ENCODE data around the gene NTRK3.

NTRK3 gene

DNA sequence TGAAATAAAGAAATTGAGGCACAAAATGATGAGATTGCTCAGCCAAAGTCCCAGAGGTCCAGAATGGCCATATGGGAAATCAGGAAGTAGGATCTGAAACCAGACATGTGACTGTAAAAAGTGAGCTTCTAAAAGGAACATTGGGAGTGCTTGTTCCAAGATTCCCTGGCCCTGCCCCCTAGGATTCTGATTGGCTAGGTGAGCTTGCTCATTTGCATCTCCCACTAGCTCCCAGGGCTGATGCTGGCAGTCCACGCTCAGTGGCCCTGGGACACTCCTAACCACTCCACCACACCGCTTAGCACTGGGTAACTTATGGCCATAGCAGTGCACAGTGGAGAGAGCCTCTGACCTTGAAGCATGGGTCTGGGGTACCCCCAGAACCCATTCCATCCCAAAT lies 326.7 kb downstream of the NTRK3 start:
- no peak for DNase-seq

DNA sequence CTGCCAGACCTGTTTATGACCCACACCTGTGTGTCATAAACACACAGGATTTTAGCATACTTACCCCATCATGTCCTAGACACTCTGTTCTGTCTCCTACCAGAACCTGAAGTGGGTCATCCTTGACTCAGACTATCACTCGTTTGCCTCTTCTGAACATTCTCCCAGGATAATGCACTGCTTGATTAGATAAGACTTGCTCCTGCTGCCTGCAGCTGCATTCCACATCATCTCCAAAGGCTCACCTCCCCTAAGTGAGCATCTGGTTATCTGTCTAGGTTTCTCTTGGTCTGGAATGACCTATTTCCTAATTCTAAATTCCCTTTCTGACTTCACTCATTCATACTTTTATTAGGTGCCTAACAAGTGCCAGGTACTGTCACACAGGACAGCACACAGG lies 332.1 kb downstream of the NTRK3 start:
- DNase-seq: no peak

DNA sequence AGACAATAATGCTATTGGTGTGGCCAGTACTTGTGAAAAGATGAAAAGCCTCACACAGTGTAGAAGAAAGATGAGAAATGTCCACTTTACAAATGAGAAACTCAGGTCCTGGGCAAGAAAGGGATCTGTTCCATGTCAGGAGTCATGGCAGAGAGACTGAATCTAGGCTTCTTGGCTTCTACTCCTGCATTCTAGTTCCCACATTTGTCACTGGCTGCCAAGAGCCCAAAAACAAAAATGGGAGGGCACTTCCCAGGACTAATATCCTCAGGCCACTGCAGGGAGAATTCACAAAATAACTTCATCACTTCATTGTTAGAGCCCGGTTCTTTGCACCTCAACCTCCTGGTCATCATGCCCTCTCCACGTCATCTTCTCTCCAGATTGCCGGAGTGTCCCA lies 337.5 kb downstream of the NTRK3 start:
- DNase-seq: no peak

DNA sequence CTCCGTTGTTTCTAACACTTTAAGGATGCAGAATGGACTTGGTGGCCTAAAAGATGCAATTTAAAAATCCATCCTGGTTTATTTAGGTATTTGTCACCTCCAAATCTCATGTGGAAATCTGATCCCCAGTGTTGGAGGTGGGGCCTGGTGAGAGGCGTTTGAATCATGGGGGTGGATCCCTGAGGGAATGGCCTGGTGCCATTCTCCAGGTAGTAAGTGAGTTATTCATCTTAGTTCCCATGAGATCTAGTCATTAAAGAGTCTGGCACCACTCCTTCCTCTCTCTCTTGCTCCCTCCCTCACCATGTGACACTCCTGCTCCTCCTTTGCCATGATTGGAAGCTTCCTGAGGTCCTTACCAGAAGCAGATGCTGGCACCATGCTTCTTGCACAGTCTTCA lies 339.1 kb downstream of the NTRK3 start:
- no peak for DNase-seq

DNA sequence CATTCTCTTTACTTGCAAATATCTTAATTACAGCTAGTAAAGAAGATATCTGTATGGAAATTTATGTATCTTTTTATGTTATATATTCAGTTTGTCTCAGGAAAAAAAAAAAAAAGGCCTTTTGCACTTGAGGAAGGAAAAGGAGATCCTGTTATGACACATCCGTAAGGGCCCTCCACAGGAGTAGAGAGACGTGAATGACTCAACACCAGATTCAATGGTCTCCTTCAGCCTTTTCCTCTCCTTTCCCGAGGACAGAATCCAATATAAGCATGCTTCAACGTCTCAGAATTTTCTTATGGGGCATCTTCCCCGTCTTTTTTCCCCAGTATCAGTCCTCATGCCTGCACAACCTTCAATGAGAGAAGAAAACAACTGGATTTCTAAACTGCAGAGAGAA lies 340.3 kb downstream of the NTRK3 start:
- DNase-seq: no peak

DNA sequence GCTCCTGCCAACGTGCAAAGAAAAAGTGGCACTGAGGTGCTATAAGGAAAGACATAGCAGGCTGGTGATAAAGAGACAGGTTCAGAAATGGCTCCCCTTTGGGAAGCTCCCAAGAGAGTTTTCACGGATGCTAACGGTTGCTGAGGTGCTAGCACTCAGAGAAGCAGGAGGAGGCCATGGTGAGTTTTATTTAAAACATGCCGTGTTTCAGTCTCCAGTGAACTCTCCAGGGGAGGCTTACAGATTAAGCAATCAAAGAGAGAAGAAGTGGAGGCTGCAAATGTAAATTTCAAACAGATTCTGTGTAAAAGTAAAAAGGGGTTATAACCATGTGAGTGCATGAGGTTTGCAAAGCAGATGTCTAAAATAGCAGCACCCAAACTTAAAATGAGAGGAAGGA lies 346.2 kb downstream of the NTRK3 start:
- DNase-seq: no peak

DNA sequence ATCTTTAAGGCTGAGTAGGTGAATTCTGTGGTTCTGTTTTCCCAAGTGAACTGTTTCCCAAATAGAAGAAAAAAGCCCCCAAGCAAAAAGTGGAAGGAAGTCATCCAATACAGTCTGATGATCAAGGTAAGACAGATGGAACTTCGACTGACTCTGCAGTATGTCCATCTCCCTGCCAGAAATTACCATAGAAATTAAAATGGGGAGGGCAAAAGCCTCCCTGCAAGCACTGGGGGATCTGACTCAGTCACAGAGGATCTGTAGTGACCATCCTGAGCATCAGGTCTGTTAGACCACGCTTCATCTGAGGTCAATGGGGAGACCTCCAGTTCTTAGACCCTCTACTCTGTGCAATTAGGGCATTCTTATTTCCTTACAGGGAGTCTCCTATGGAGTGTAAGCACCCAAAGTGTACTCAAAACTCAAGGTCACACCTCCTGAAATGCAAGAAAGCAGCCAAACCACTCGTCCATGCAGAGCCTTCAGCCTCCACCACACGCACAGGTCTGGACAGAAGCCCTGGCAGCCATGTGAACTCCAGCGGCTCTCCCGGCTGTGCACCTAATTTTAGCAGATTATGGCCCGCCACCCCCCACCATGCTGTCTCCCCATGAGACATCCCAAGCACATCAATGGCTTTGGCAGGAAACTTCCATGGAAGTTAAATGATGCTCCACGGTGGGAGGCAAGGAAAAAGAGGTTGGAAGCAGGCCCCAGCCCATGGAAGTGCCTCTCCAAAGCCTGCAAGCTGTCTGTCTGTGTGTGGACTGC lies 348.7 kb downstream of the NTRK3 start:
- DNase-seq: no peak

DNA sequence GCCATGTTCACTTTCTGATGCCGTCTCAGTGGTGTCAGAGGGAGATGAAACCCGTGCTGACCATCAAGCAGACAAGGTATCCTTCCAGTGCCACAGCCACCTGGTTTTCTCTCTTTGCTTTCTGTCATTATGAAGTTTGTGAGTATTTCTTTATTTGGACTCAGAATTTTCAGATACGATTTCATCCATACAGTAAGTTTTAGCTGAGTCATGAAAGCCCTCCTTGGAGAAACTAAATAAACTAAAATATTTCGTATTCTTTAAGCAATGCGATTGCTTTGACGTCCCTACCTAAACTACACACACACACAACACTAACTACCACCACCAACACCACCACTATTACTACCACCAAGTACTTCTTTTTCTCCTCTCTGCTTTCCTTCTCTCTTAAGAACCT lies 350.1 kb downstream of the NTRK3 start:
- DNase-seq: no peak

DNA sequence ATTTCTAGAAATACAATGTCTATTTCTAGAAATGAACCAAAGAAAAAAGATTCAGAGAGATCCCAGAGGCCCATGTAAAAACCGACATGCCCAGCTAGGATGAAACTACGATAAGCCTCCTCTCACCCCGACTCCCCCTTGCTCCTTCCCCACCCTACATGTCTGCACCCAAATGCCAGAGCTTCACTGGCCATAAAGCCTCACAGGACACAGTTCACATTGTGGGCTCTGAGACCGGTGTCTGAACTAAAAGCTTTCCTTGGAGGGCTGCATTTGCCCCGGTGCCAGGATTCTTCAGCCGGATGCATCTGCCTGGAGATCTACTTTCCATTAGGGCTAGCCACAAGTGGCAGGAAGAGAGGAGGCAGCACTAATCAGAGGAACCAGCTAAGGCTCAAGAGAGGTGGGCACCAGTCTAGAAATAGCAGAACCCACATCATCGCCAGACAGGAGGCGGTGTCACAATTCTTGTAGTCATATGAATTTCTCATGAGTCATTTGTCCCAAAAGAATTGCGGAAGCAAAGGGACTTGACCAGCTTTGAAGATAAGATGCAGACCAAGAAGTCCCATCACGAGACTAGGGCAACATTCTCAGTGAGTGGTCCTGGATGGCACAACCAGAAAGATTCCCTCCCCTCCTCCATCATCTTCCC lies 353.6 kb downstream of the NTRK3 start:
- no peak for DNase-seq

DNA sequence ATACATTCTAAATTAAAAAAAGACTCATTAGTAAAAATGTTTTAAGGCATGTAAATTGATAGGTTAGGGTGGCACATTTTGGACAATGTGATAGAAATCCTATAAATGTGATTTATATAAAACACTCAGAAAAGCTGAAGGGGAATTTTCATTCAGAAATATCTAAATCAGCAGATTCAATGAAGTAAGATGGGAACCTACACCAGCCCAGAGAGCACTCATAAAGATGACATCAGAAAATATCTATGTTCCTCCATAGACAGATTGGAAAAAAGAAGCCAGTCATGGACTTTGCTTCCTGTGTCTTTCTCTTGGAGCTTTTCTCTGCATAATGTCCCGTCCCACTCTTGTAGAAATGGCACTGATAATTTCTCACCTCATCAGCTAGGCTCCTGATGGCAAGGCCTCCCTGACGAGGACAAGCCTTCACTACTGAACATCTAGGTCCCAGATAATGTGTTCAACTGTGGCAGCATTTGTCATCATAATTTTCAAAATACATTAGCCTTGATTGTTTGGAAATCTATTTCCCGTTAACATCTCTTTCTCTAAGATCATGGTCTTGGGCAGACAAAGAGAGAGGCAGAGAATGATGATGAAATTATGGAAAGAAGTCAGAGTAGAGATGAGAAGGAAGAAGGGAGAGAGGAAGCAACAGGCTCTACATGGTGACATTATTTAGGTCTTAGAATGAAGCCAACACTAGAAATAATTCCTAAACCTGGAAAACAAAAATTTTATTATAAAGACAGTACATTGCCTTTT lies 354.4 kb downstream of the NTRK3 start:
- DNase-seq: no peak

DNA sequence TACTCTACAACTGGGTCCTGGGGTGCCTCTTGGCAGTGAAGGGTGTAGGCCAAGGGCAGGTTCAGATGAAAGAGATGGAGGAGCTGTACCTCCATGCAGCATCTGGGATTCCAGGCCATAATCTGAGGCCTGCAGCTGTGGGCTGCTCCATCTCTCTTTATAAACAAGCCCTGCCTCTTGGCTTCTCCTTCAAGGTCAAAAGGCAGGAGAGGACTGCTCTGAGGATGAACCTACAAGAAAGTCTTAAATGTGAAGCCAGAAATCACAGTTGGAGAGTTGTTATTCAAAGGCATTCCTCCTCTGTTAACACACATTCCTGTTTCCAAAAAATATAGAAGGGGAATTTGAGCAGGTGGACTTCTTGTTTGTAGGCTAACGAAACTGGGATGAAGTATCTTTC lies 355.5 kb downstream of the NTRK3 start:
- DNase-seq: no peak

DNA sequence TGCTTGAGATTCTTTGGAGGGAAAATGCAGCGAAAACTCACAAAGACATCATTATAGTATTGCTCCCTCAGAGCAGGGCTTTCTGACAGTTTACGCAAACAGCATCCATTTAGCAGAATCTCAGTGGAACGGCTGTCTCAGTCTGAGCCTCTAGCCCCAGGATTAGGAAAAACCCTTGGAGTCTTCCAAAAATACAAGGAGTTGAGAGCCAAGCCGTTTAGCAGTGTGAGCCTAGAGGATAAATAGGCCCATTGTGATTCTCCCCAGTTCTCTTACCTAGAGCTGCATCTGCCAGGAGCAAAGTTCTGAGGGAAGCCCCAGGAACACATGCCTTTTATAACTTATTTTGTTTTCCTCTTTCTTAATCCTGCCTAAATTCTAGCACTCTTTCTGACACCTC lies 359.6 kb downstream of the NTRK3 start:
- no peak for DNase-seq

DNA sequence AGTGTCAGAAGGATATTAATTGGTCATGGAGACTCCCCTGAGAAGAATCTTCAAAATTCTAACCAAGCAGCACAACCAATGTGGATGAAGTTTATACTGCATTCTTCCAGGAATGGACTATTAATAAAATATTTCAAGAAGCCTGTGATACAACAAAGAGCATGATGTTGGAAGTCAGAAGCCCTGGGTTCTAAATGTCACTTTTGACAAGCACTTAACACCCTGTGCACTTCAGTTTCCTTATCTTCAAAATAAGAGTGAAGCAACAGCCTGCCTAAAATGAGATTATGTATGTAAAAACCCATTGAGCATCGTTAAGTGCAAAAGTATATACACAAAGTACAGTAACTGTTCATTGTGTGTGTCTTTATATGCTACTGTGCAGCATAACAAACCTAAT lies 369.4 kb downstream of the NTRK3 start:
- no peak for DNase-seq

DNA sequence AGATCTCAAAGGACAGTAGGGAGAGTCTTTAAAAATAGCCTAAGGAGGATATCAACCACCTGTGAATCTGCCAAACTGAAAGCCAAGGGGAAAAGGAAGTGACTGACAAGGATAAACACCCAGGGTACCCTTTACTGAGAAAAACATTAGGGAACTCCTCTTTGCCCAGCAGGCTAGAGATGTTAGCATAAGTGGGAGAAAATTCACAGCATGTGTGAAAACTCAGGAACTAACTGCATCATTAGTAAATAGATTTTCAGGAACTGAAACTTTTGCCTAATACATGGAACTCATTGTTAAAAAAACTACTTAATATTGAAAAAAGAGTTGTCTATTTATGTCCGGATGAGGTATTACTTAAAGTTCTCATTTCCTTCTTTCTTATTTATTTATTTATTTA lies 375.5 kb downstream of the NTRK3 start:
- no peak for DNase-seq

DNA sequence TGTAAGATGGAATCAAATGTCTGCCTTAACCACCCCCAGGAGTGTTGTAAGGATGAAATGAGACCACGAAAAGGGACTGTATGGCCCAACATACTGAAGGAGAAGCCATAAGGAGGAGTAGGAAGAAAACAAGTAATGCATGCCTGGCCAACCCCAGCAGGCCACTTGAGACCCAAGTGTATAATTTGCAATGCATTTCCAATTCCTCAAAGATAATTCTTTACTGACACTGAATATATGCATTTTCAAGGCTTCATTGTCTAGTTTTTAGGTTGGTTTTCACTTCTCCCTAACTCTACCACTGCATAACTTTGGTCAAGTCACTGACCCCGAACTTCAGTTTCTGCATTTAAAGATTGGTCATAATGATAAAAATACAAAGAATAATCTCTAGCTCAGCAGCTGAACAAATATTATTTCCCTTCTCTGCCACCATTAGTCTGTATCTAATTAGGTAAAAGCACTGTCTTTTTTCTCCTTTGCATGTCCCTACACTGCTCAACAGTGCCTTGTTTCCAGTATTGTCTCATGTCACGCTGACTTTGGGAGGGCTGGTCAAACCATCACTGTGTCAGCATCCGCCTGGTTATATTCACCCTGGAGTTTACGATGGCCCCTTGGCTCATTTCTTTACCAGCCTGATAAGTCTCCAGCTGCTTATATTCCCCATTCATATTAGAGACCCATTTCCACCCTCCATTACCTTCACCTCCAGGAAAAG lies 378.6 kb downstream of the NTRK3 start:
- DNase-seq: no peak

DNA sequence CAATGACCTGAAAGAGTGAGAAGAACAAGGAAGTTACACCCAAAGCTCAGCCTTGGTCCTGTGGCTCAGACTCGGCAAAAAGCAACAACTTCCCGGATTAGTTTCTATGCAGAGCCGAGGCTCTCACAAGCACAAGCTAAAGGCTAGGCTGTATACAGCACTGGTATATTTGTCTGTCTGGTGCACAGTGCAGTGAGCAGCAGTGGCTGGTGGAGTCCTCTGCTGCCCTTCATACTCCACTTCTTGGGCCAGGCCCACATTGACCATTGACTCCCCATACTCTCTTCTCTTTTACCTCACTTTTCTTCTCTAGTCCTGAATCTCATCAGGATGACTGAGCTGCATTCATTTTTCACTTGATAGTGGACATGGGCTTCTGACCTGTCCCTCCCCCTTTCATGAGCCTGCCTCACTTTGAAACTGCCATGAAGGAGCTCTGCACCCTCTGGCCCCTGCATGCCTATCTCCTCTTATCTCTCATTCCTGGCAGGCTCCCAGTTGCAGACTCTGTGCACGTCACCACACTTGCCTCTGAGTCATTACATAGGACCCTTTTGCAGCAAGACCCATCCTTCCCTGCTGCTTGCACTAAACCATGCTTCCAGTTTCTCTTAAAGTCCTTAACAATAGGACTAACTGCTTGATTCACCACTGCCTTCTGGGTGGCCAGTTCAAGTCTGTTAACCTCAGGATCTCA lies 379.3 kb downstream of the NTRK3 start:
- no peak for DNase-seq

DNA sequence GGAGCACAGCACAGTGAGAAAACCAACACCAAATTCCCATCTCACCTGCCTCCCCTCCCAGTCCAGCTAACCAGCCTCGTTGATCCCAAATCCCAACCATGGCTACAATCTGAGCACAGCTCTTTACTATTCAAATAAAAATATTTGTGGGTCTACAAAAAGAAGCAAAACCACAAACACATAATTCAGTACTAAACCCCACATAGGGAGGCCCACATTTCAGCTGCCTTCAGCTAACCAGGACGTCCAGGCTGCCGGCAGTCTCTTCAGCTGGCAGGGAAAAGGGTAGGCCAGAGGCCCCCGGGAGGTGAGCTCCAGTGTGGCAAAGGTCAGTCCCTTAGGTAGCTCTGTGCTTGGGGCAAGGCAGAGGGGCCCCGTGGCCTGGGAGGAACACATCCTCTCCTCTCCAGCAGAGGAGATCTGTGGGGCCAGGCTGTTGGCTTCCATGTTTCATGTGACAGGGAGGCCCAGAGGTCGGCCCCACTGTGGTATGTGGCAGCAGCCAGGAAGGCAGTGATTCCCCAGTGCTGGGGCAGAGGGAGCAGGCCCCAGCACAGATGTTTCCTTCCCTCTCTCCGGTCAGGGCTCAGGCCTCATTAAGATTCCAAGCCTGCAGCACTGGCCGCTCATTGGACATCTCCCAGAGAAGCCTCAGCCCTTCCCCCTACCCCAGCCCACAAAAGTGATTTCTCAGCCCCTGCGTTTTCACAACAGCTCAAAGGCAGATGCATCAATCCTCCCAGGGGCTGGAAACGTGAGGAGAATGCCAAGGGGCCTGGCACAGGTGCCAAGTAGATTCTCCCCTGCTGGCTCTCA lies 381.4 kb downstream of the NTRK3 start:
- DNase-seq: no peak

DNA sequence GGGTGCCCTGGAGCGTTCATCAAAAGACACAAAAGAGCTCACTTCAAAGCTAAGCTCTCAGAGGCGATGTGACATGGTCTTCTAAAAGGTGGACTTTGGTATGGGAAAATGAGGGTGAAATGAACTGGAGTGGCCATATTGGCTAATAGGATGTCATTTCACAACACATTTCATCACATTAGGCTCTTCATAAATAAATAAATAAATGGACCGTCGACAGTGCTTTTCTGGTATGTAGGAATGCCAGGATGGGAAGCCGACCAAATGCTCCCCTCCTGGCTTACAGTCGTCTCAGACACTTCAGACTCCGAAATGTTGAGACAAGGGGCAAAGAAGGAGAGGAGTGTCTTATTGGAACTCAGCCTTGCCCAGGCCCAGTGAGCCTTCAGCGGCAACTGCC lies 383.0 kb downstream of the NTRK3 start:
- DNase-seq: no peak

DNA sequence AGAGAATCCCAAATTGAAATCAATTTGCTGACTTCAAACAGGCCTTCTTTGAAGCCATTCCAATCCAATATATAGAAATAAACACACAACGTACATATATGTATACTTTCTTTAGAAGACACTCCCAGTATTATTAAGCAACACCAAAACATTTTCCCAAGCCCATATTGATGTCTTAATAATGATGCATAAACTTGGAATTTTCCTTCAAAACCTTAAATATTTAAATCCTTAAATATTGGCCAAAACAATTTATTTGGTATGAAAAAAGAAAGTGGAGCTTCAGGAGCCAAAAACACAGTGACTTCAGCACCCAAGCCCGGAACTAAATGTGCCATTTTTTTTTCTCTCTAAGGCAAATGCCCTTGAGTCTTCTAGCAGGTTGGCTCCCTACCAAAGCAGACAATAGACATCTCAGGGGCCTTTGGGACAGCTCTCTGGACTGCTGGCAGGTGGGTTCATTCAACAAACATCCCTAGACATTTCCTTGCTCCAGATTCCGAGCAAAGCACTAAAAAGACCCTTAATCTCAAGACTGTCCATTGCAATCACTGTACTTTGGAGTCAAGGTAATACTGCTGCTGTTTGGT lies 384.7 kb downstream of the NTRK3 start:
- DNase-seq: no peak

DNA sequence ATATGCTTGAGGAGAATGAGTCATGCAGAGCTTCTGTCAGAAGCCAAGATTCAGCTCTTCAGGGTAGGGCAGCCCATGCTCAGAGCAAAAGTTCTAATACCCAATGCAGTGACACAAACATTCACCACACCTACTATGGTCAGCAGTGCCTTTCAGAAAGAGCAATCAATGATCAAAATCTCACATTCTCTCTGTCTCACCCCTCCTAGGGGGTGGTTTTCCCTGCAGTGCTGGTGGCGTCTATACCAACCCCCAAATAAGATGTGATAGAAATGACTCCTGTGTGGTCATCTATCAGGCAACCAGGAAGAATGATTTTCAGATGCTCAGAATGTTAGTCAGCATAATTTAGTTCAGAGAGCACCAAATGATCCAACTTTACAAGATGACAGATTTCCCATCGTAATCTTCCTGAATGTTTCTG lies 385.3 kb downstream of the NTRK3 start:
- no peak for DNase-seq

DNA sequence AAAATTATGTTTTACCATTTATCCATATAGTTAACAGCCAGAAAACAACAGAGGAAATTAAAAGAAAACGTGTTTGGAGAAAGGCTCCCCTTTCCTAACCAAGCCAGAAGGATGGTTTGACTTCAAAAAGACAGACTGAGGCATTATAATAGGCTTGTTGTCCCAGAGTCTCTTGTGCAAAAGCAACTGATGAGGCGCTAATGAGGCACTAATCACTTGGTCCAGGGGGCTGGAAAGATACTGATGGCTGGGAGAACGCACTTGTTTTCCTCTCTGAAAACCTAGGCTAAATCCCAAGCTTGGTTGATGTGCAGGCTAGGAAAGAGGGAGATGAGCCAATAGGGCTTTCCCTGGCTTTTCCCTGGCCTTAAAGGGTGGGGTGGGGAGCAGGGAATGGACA lies 389.6 kb downstream of the NTRK3 start:
- no peak for DNase-seq

DNA sequence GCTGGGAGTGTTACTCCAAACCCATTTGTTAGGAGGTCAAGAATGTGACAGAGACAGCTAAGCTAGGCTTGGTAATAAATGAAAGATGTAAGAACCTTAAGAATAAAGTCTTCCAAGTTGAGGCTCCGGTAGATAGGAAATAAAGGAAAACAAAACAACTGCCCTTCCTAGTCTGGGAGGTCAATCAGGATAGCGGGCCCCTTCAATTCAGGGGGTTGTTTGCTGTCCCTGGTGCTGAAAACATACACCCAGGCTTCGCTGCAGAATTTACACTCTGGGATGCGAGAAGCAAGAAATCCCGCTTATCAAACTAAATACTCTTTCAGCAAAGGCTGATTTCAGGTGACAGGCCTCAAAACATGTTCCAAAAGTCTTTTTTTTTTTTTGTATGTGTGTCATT lies 393.4 kb downstream of the NTRK3 start:
- no peak for DNase-seq
